Calu3 (cell line): Measurements from ENCODE around the gene CNGB1. TPM values are rescaled to one million over a fixed set of nuclear protein-coding genes. Genes with fewer than 3 reads are reported as not detected.

Experiments used
- BruUV-seq: library from RNA; stranded (reverse); fragments of 400-500 nt; replicated peaks from 2 replicates; lab custom pipeline; 2021; lab: Mats Ljungman, UMichigan
- CTCF ChIA-PET: fragments of 300-600 bp; sonication (Branson Sonifier 250); formaldehyde crosslinking; loops from one replicate; lab custom pipeline; 2022; ENCODE audit warnings: antibody characterized with exemption; lab: Charles Lee
- DNase-seq: peaks from one replicate; pipeline ENCODE4 v3.0.0; 2022
- H3K27ac Mint-ChIP-seq: one replicate; pipeline ENCODE4 v1.8.0; 2022; ENCODE audit warnings: mixed read lengths; ENCODE audit not compliant: unreplicated experiment
- H3K27me3 Mint-ChIP-seq: one replicate; pipeline ENCODE4 v1.8.0; 2022; ENCODE audit warnings: mixed read lengths; ENCODE audit not compliant: unreplicated experiment
- H3K36me3 Mint-ChIP-seq: one replicate; pipeline ENCODE4 v1.8.0; 2022; ENCODE audit warnings: mild to moderate bottlenecking, moderate library complexity, mixed read lengths; ENCODE audit not compliant: insufficient read depth, unreplicated experiment
- H3K4me1 Mint-ChIP-seq: one replicate; pipeline ENCODE4 v1.8.0; 2022; ENCODE audit warnings: mild to moderate bottlenecking, low read depth, mixed read lengths; ENCODE audit not compliant: unreplicated experiment
- H3K4me3 Mint-ChIP-seq: one replicate; pipeline ENCODE4 v1.8.0; 2022; ENCODE audit warnings: mild to moderate bottlenecking, low read depth, moderate library complexity, mixed read lengths; ENCODE audit not compliant: unreplicated experiment
- H3K9me3 Mint-ChIP-seq: one replicate; pipeline ENCODE4 v1.8.0; 2022; ENCODE audit warnings: low read depth, mixed read lengths; ENCODE audit not compliant: unreplicated experiment
- CTCF ChIP-seq: fragments of 200-600 bp; IDR thresholded peaks from one replicate; pipeline ENCODE4 v1.8.0; 2022; ENCODE audit warnings: antibody characterized with exemption; ENCODE audit not compliant: unreplicated experiment
- intact Hi-C: fragments of 100-400 bp; cut with micrococcal nuclease; formaldehyde crosslinking; loops from one replicate; pipeline ENCODE4 v1.10.0; 2022; ENCODE audit not compliant: unreplicated experiment
- total RNA-seq: library from RNA; stranded (reverse); gene quantifications from 2 replicates; pipeline ENCODE4 v1.2.3, GENCODE V29; 2022

CNGB1 gene
- total RNA-seq, 1 experiment from 2014 or later: 0.19 TPM

GRCh38 chr16:57940382-57940966 lies 30.5 kb downstream of the CNGB1 start:
- H3K36me3 Mint-ChIP-seq: no peaks in the 10 kb centered on the region
- CTCF ChIA-PET: no interaction called here
- BruUV-seq: no TSS peak

GRCh38 chr16:57939872-57940224 lies 31.1 kb downstream of the CNGB1 start:
- no peak overlapping the region for H3K27ac Mint-ChIP-seq
- no peak overlapping the region for H3K4me3 Mint-ChIP-seq
- TF ChIP-seq CTCF: no peak
- peaks cover 16% of the 10 kb centered on the region for H3K4me1 Mint-ChIP-seq
- DNase-seq: no peak
- H3K36me3 Mint-ChIP-seq: no peaks in the 10 kb centered on the region
- H3K27me3 Mint-ChIP-seq: peaks cover 26% of the 10 kb centered on the region
- no peaks in the 10 kb centered on the region for H3K9me3 Mint-ChIP-seq
- intact Hi-C loops: no loop called here
- BruUV-seq: no TSS peak
- CTCF ChIA-PET: no interaction called here

More at GRCh38 chr16:57940382-57940966, 30.5 kb downstream of the CNGB1 start:
- peaks cover 16% of the 10 kb centered on the region for H3K4me1 Mint-ChIP-seq
- intact Hi-C loops: no loop called here
- DNase-seq: no peak
- no peak for TF ChIP-seq CTCF
- H3K4me3 Mint-ChIP-seq: no peak overlapping the region
- H3K27ac Mint-ChIP-seq: no peak overlapping the region
- no peaks in the 10 kb centered on the region for H3K9me3 Mint-ChIP-seq
- peaks cover 26% of the 10 kb centered on the region for H3K27me3 Mint-ChIP-seq

- CTCF ChIA-PET: interaction anchor here (0.8 kb wide), 1 partner anchor 59 kb away, joined by 3 read pairs; no protein-coding TSS in a partner anchor
- Mint-ChIP-seq H3K27ac (no peak overlapping the region), H3K27me3 (peaks cover 26% of the 10 kb centered on the region), H3K4me1 (peaks cover 16% of the 10 kb centered on the region), H3K9me3 (no peaks in the 10 kb centered on the region), H3K4me3 (no peak overlapping the region), H3K36me3 (no peaks in the 10 kb centered on the region)
- no TSS peak for BruUV-seq
- DNase-seq: peak; percentile 48
- no peak for TF ChIP-seq CTCF
- intact Hi-C loops: no loop called here
Observed at GRCh38 chr16:57938936-57939871, 31.7 kb downstream of the CNGB1 start.

GRCh38 chr16:57938484-57938883 lies 32.4 kb downstream of the CNGB1 start:
- TF ChIP-seq CTCF: no peak
- Mint-ChIP-seq H3K4me1 (peaks cover 16% of the 10 kb centered on the region), H3K9me3 (no peaks in the 10 kb centered on the region), H3K27me3 (peaks cover 26% of the 10 kb centered on the region), H3K27ac (no peak overlapping the region), H3K36me3 (no peaks in the 10 kb centered on the region), H3K4me3 (no peak overlapping the region)
- intact Hi-C loops: no loop called here
- DNase-seq: no peak
- no TSS peak for BruUV-seq
- CTCF ChIA-PET: interaction anchor here (0.8 kb wide), 1 partner anchor 60 kb away, joined by 3 read pairs; no protein-coding TSS in a partner anchor
